Liver (tissue), 9 donors: ENCODE measurements around the gene PHACTR4. TPM values are rescaled to one million over a fixed set of nuclear protein-coding genes. Genes with fewer than 3 reads are reported as not detected.
"Not testable (repeated sequence)": the region's sequence is repeated elsewhere in the genome, so short reads cannot be mapped to it uniquely, and the experiment has no call there.

Experiments used
- DNase-seq: peaks from one replicate; pipeline ENCODE4 v3.0.0-alpha.2; 2017; ENCODE audit warnings: low spot score
- H3K27ac ChIP-seq, 2 donors: one replicate each; pipeline ENCODE4 v1.7.0; 2013; ENCODE audit warnings: inconsistent platforms in 2 of 2, low read length in 2 of 2, control low read depth in 1 of 2, low read depth in 1 of 2, mild to moderate bottlenecking in 1 of 2
- H3K27me3 ChIP-seq, 4 donors: one replicate each; pipeline versions ENCODE4 v1.6.1 to v1.7.0; 2013; ENCODE audit warnings: low read length in 3 of 4, inconsistent platforms in 1 of 4, mild to moderate bottlenecking in 1 of 4, moderate library complexity in 1 of 4; ENCODE audit not compliant: control insufficient read depth in 4 of 4, insufficient read depth in 4 of 4
- H3K36me3 ChIP-seq, 4 donors: one replicate each; pipeline versions ENCODE4 v1.6.1 to v1.7.0; 2013; ENCODE audit warnings: low read length in 3 of 4, mild to moderate bottlenecking in 3 of 4, low read depth in 1 of 4, moderate library complexity in 1 of 4; ENCODE audit not compliant: control insufficient read depth in 4 of 4, insufficient read depth in 3 of 4
- H3K4me1 ChIP-seq, 4 donors: one replicate each; pipeline versions ENCODE4 v1.6.1 to v1.7.0; 2013; ENCODE audit warnings: low read length in 3 of 4, mild to moderate bottlenecking in 3 of 4, moderate library complexity in 1 of 4; ENCODE audit not compliant: control insufficient read depth in 4 of 4, insufficient read depth in 4 of 4
- H3K4me3 ChIP-seq, 3 donors: one replicate each; pipeline versions ENCODE4 v1.6.1 to v1.7.0; 2013; ENCODE audit warnings: low read length in 3 of 3, control low read depth in 1 of 3, low read depth in 1 of 3, mild to moderate bottlenecking in 1 of 3
- H3K9ac ChIP-seq, 2 donors: one replicate each; pipeline ENCODE4 v1.7.0; 2013; ENCODE audit warnings: low read length in 2 of 2, mild to moderate bottlenecking in 2 of 2, moderate library complexity in 2 of 2, control low read depth in 1 of 2, low read depth in 1 of 2
- H3K9me3 ChIP-seq, 4 donors: one replicate each; pipeline versions ENCODE4 v1.6.1 to v1.7.0; 2013; ENCODE audit warnings: low read length in 3 of 4; ENCODE audit not compliant: control insufficient read depth in 4 of 4
- EGR1 ChIP-seq, 2 donors: IDR thresholded peaks; 2 replicates each; pipeline ENCODE4 v1.6.1; 2016 to 2018; ENCODE audit warnings: antibody characterized with exemption in 2 of 2, low read depth in 2 of 2
- FOXA2 ChIP-seq: IDR thresholded peaks from 2 replicates; pipeline ENCODE4 v1.6.1; 2016; ENCODE audit warnings: antibody characterized with exemption
- GABPA ChIP-seq, 2 donors: IDR thresholded peaks in 1 of 2; conservative IDR thresholded peaks in 1 of 2; 2 replicates each; pipeline ENCODE4 v1.6.1; 2016; ENCODE audit warnings: antibody characterized with exemption in 2 of 2, mild to moderate bottlenecking in 1 of 2, moderate library complexity in 1 of 2
- HNF4G ChIP-seq: IDR thresholded peaks from 2 replicates; pipeline ENCODE4 v1.6.1; 2016; ENCODE audit warnings: antibody characterized with exemption
- JUND ChIP-seq, 2 donors: IDR thresholded peaks; 2 replicates each; pipeline ENCODE4 v1.6.1; 2016; ENCODE audit warnings: antibody characterized with exemption in 2 of 2
- NR2F2 ChIP-seq: IDR thresholded peaks from 2 replicates; pipeline ENCODE4 v1.6.1; 2016; ENCODE audit warnings: antibody characterized with exemption
- RAD21 ChIP-seq, 2 donors: IDR thresholded peaks; 2 replicates each; pipeline ENCODE4 v1.6.1; 2016; ENCODE audit warnings: antibody characterized with exemption in 2 of 2, mild to moderate bottlenecking in 2 of 2
- RXRA ChIP-seq, 2 donors: IDR thresholded peaks; 2 replicates each; pipeline ENCODE4 v1.6.1; 2017 to 2018; ENCODE audit warnings: antibody characterized with exemption in 2 of 2, mild to moderate bottlenecking in 1 of 2
- SP1 ChIP-seq: IDR thresholded peaks from 2 replicates; pipeline ENCODE4 v1.6.1; 2018; ENCODE audit warnings: antibody characterized with exemption, mild to moderate bottlenecking
- TAF1 ChIP-seq: conservative IDR thresholded peaks from 2 replicates; pipeline ENCODE4 v1.6.1; 2016; ENCODE audit warnings: antibody characterized with exemption, mild to moderate bottlenecking
- WGBS: extraction: QIAGEN DNeasy Blood & Tissue Kit; methylation state at CpG from one replicate; pipeline ENCODE4 v1.1.7; 2013; 5-methylcytosine and 5-hydroxymethylcytosine counted together
- polyA plus RNA-seq, 2 donors: library from polyadenylated mRNA; stranded (reverse) in 1 of 2; unstranded in 1 of 2; fragments of 200-250 nt in 1 of 2; fragments of >200 nt in 1 of 2; fragmentation: Nextera tagmentation in 1 of 2; extraction: Ambion mirVana in 1 of 2; gene quantifications; one replicate each; pipeline versions ENCODE4 v1.2.1 to v1.2.3, GENCODE V29; 2013 to 2015
- total RNA-seq, 2 donors: library from RNA; depleted of rRNA; stranded (reverse); fragments of >200 nt; gene quantifications; one replicate each; pipeline ENCODE4 v1.2.3, GENCODE V29; 2014
- TF ChIP-seq, protein P1 (sequence below): IDR thresholded peaks from 2 replicates; pipeline ENCODE4 v1.6.1; 2016; ENCODE audit warnings: antibody characterized with exemption
- donor health status: healthy.
- donor health status: healthy.
- donor health status: healthy.
- donor health status: healthy.
- donor health status: healthy.

The PHACTR4 gene
- total and polyA plus RNA-seq, 4 donors = 8.9 to 22.6 (median 10.8) TPM

DNA sequence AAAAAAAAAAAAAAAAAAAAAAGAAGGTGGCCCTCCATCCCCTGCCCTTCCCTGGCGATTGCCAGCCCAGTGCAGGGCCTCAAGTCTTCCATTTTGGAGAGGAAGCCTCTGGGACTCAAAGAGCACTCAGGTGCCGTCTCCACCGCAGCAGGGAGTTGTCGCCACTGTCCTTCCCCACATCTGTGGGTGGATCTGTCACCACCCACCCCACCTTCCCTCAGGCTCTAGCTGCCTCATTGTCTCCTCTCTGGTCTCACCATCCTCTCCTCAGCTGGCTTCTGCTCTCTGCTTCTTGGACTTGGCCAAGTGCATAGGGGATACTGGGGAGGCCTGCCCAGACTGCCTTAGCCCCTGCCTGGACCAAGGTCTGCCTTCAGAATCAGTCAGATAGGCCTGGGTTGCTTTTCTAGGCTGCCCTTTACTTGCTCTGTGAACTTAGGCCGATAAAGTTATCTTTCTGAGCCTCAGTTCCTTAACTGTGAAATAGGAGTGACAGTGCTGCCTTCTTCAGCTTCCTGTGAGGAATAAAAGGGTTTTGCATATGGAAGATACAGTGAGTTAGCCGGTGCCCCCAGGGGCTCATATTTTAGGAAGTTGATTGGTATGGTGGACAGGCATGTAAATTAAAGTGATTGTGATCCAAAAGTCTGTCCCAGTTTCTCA lies 152.1 kb downstream of the PHACTR4 start:
- 92% methylated on average over 6 of the region's 6 CpGs for WGBS
- Histone ChIP-seq H3K9ac (no peak overlapping the region), H3K36me3 (no peaks in the 10 kb centered on the region), H3K4me1 (peaks cover 4 to 16% (median 11%) of the 10 kb centered on the region in 4 donors), H3K27me3 (no peaks in the 10 kb centered on the region), H3K4me3 (no peak overlapping the region), H3K9me3 (no peaks in the 10 kb centered on the region), H3K27ac (no peak overlapping the region)
- DNase-seq = no peak
- no peak for TF ChIP-seq TAF1

DNA sequence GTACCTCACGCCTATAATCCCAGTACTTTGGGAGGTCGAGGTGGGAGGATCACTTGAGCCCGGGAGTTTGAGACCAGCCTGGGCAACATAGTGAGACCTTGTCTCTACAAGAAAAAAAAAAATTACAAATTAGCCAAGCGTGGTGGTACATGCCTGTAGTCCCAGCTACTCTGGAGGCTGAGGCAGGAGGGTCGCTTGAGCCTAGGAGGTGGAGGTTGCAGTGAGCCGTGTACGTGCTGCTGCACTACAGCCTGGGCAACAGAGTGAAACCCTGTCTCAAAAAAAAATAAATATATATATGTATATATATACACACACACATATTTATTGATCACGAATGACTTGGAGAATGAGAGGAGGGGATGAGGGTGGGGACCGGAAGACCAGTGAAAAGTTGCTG lies 153.0 kb downstream of the PHACTR4 start:
- not testable (repeated sequence) for H3K9ac ChIP-seq, H3K4me3 ChIP-seq, H3K36me3 ChIP-seq, H3K27ac ChIP-seq, H3K27me3 ChIP-seq, H3K9me3 ChIP-seq, DNase-seq
- 97% methylated on average over 9 of the region's 9 CpGs for WGBS
- H3K4me1 ChIP-seq = peaks cover 4 to 13% (median 9%) of the 10 kb centered on the region in 4 donors

DNA sequence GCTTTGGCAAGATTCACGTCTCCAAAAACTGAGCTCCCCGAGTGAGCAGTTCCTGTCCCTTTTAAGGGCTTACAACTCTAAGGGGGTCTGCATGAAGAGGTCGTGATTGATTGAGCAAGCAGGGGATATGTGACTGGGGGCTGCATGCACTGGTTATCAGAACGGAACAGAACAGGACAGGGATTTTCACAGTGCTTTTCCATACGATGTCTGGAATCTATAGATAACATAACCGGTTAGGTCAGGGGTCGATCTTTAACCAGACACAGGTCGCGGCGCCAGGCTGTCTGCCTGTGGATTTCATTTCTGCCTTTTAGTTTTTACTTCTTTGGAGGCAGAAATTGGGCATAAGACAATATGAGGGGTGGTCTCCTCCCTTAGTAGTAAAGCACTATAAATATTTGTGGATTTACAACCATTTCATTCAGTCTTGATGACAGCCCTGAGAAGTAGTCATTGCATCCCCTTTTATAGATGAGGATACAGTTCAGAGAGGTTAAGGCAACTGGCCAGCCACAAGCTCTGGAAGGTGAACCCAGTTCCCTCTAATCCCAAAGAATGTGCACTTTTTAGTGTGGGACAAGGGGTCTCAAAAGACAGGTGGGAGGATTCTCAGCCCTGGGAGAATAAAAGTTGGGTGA lies 155.6 kb downstream of the PHACTR4 start:
- not testable (repeated sequence) for H3K36me3 ChIP-seq, DNase-seq, H3K4me1 ChIP-seq, H3K27ac ChIP-seq, H3K9ac ChIP-seq, H3K27me3 ChIP-seq, H3K9me3 ChIP-seq, H3K4me3 ChIP-seq
- 85% methylated on average over 10 of the region's 10 CpGs for WGBS

DNA sequence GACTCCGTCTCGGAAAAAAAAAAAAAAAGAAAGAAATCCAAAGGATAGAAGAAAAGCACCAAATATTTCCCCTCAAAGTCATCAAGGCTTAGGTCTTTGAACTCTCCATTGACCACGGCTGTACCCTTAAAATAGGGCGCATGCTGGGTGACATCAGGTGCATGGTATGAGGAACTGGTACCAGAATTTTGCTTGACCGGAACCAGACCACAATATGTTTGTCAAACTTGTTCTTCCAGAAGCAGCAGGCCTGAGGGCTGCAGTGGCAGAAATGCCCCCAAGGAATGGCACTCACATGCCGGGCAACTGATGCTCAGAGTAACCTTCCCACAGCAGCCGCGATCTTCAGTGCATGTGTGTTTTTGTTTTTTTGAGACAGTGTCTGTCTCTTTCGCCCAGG lies 157.3 kb downstream of the PHACTR4 start:
- no peaks in the 10 kb centered on the region for H3K27me3 ChIP-seq
- no peak overlapping the region for H3K9ac ChIP-seq
- H3K4me1 ChIP-seq = no peaks in the 10 kb centered on the region
- no peaks in the 10 kb centered on the region for H3K9me3 ChIP-seq
- 95% methylated on average over 9 of the region's 9 CpGs for WGBS
- TF ChIP-seq TAF1 (no peak), JUND (IDR thresholded peaks at IDR 0.05) (no peak), SP1 (no peak)
- H3K27ac ChIP-seq = no peak overlapping the region
- H3K36me3 ChIP-seq = peaks cover 0 to 3% (median under 1%) of the 10 kb centered on the region in 4 donors
- H3K4me3 ChIP-seq = no peak overlapping the region
- no peak for DNase-seq

DNA sequence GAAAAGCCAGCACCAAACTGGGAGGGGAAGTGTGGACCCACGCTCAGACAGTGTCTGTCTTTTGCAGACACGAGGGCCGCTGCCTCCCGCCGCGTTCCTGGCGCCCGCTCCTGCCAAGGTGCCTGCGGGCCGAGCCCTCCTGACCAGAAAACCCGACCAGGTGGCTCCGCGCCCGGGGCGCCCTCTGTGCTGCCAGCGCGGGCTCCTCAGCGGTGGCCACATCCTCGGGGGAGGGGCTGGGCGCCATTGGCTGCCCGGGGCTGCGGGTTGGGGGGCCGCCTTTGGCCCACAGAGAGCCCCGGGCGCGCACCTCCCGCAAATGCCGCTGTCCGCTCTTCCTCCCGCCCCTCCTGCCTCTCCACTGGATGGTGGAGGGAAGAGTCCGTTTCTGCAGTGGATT lies 160.9 kb downstream of the PHACTR4 start:
- no peak for DNase-seq
- no peak overlapping the region for H3K27ac ChIP-seq
- peaks cover 0 to 8% (median 6%) of the 10 kb centered on the region in 4 donors for H3K36me3 ChIP-seq
- WGBS = 97% methylated on average over 31 of the region's 31 CpGs
- no peak overlapping the region for H3K4me3 ChIP-seq
- no peak overlapping the region for H3K9ac ChIP-seq
- TF ChIP-seq EGR1 (IDR thresholded peaks at IDR 0.05; ENCODE audit: low read depth in 2 of 2) = no peak
- TF ChIP-seq GABPA (IDR thresholded peaks at IDR 0.05 in 1 of 2, conservative IDR thresholded peaks at IDR 0.05 in 1 of 2) = no peak
- TF ChIP-seq, protein P1, sequence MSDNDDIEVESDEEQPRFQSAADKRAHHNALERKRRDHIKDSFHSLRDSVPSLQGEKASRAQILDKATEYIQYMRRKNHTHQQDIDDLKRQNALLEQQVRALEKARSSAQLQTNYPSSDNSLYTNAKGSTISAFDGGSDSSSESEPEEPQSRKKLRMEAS = no peak
- no peak for TF ChIP-seq HNF4G
- no peak for TF ChIP-seq RXRA (IDR thresholded peaks at IDR 0.05)
- no peak for TF ChIP-seq FOXA2
- TF ChIP-seq RAD21 (IDR thresholded peaks at IDR 0.05) = no peak
- TF ChIP-seq NR2F2 = no peak
- no peaks in the 10 kb centered on the region for H3K27me3 ChIP-seq
- H3K9me3 ChIP-seq = no peaks in the 10 kb centered on the region
- H3K4me1 ChIP-seq = no peaks in the 10 kb centered on the region
